Trophoblast cell (in vitro differentiated cells and primary cell): Measurements from ENCODE around the gene TTC16.
A peak's percentile ranks its signal among the peaks of the same experiment; 100 is the strongest.

Experiments used
- DNase-seq, 2 donors: peaks; one replicate each; pipeline ENCODE4 v3.0.0-alpha.2; 2016
- H2AFZ ChIP-seq: 2 replicates; pipeline ENCODE4 v1.6.1; 2013; ENCODE audit warnings: low read length, moderate library complexity, mild to moderate bottlenecking; ENCODE audit not compliant: insufficient read depth, poor library complexity
- H2AK5ac ChIP-seq: 2 replicates; pipeline ENCODE4 v1.6.1; 2013; ENCODE audit warnings: mild to moderate bottlenecking, low read length
- H2BK120ac ChIP-seq: 2 replicates; pipeline ENCODE4 v1.6.1; 2013; ENCODE audit warnings: low read length, mild to moderate bottlenecking, moderate library complexity; ENCODE audit not compliant: insufficient read depth, poor library complexity
- H2BK12ac ChIP-seq: 2 replicates; pipeline ENCODE4 v1.6.1; 2013; ENCODE audit warnings: mild to moderate bottlenecking, low read length, moderate library complexity
- H2BK5ac ChIP-seq: 2 replicates; pipeline ENCODE4 v1.6.1; 2013; ENCODE audit warnings: low read length, low read depth, moderate library complexity, mild to moderate bottlenecking; ENCODE audit not compliant: poor library complexity
- H3K14ac ChIP-seq: 2 replicates; pipeline ENCODE4 v1.6.1; 2013; ENCODE audit warnings: mild to moderate bottlenecking, low read length
- H3K18ac ChIP-seq: 2 replicates; pipeline ENCODE4 v1.6.1; 2013; ENCODE audit warnings: mild to moderate bottlenecking, low read length
- H3K23ac ChIP-seq: 2 replicates; pipeline ENCODE4 v1.6.1; 2013; ENCODE audit warnings: low read length
- H3K27ac ChIP-seq: 2 replicates; pipeline ENCODE4 v1.5.1; 2013; ENCODE audit warnings: low read depth, mild to moderate bottlenecking, inconsistent platforms, low read length, moderate library complexity
- H3K27me3 ChIP-seq: 2 replicates; pipeline ENCODE4 v1.6.1; 2013; ENCODE audit warnings: inconsistent platforms, mild to moderate bottlenecking, low read length, moderate library complexity; ENCODE audit not compliant: insufficient read depth
- H3K36me3 ChIP-seq, 2 experiments: 1 replicate in 1 of 2; 2 replicates in 1 of 2; pipeline ENCODE4 v1.6.1; 2013; ENCODE audit warnings: low read length in 2 of 2, mild to moderate bottlenecking in 2 of 2, moderate library complexity in 1 of 2; ENCODE audit not compliant: insufficient read depth in 2 of 2, control insufficient read depth in 1 of 2
- H3K4ac ChIP-seq: 2 replicates; pipeline ENCODE4 v1.6.1; 2013; ENCODE audit warnings: low read depth, mild to moderate bottlenecking, low read length, moderate library complexity
- H3K4me1 ChIP-seq, 2 experiments: 1 replicate in 1 of 2; 2 replicates in 1 of 2; pipeline ENCODE4 v1.6.1; 2013; ENCODE audit warnings: low read length in 2 of 2, mild to moderate bottlenecking in 2 of 2, moderate library complexity in 1 of 2; ENCODE audit not compliant: insufficient read depth in 2 of 2, control insufficient read depth in 1 of 2
- H3K4me2 ChIP-seq: 2 replicates; pipeline ENCODE4 v1.6.1; 2013; ENCODE audit warnings: inconsistent platforms, mild to moderate bottlenecking, low read length, moderate library complexity
- H3K4me3 ChIP-seq: 2 replicates; pipeline ENCODE4 v1.5.1; 2013; ENCODE audit warnings: mild to moderate bottlenecking, low read depth, low read length, inconsistent platforms
- H3K79me1 ChIP-seq: one replicate; pipeline ENCODE4 v1.6.1; 2013; ENCODE audit warnings: low read length
- H3K79me2 ChIP-seq: 2 replicates; pipeline ENCODE4 v1.6.1; 2013; ENCODE audit warnings: low read length, mild to moderate bottlenecking; ENCODE audit not compliant: control insufficient read depth, insufficient read depth, poor library complexity
- H3K9ac ChIP-seq: 2 replicates; pipeline ENCODE4 v1.6.1; 2013; ENCODE audit warnings: mild to moderate bottlenecking, low read length
- H3K9me3 ChIP-seq: 2 replicates; pipeline ENCODE4 v1.6.1; 2013; ENCODE audit warnings: low read depth, mild to moderate bottlenecking, control low read depth, inconsistent platforms, low read length; ENCODE audit not compliant: insufficient read depth
- H4K12ac ChIP-seq: 2 replicates; pipeline ENCODE4 v1.6.1; 2013; ENCODE audit warnings: low read depth, mild to moderate bottlenecking, low read length, moderate library complexity
- H4K8ac ChIP-seq: 2 replicates; pipeline ENCODE4 v1.6.1; 2013; ENCODE audit warnings: low read depth, mild to moderate bottlenecking, low read length, moderate library complexity
- H4K91ac ChIP-seq: one replicate; pipeline ENCODE4 v1.6.1; 2013; ENCODE audit warnings: low read depth, mild to moderate bottlenecking, low read length, moderate library complexity
- WGBS: extraction: QIAGEN DNeasy Blood & Tissue Kit; methylation state at CpG from one replicate; pipeline ENCODE4 v1.1.7; 2013; ENCODE audit warnings: missing lambda C conversion rate; ENCODE audit not compliant: insufficient read length, insufficient coverage; ENCODE audit errors: extremely low coverage; 5-methylcytosine and 5-hydroxymethylcytosine counted together

The TTC16 gene

GRCh38 chr9:127733614-127734013, 17.7 kb downstream of the TTC16 start:
- no peaks in the 10 kb centered on the region for H3K27me3 ChIP-seq
- H3K36me3 ChIP-seq, result no peaks in the 10 kb centered on the region
- no peak overlapping the region for H2AK5ac ChIP-seq
- WGBS, result no CpG with 5 or more reads among the region's 2 CpGs
- peaks cover 2% of the 10 kb centered on the region for H3K79me2 ChIP-seq
- H2BK120ac ChIP-seq, result no peak overlapping the region
- no peak overlapping the region for H3K9ac ChIP-seq
- no peak for DNase-seq
- no peak overlapping the region for H3K27ac ChIP-seq
- no peaks in the 10 kb centered on the region for H3K9me3 ChIP-seq
- H2BK5ac ChIP-seq, result no peak overlapping the region
- no peak overlapping the region for H4K12ac ChIP-seq
- H3K23ac ChIP-seq, result no peak overlapping the region
- no peak overlapping the region for H3K4me2 ChIP-seq
- H4K8ac ChIP-seq, result no peak overlapping the region
- H4K91ac ChIP-seq, result no peak overlapping the region
- H3K18ac ChIP-seq, result no peak overlapping the region
- H3K4me3 ChIP-seq, result no peak overlapping the region
- H3K4me1 ChIP-seq, result peaks cover 4 to 5% of the 10 kb centered on the region in 2 experiments
- peaks cover 6% of the 10 kb centered on the region for H3K79me1 ChIP-seq
- no peak overlapping the region for H3K14ac ChIP-seq
- no peak overlapping the region for H3K4ac ChIP-seq
- H2BK12ac ChIP-seq, result no peak overlapping the region
- H2AFZ ChIP-seq, result no peak overlapping the region

DNA sequence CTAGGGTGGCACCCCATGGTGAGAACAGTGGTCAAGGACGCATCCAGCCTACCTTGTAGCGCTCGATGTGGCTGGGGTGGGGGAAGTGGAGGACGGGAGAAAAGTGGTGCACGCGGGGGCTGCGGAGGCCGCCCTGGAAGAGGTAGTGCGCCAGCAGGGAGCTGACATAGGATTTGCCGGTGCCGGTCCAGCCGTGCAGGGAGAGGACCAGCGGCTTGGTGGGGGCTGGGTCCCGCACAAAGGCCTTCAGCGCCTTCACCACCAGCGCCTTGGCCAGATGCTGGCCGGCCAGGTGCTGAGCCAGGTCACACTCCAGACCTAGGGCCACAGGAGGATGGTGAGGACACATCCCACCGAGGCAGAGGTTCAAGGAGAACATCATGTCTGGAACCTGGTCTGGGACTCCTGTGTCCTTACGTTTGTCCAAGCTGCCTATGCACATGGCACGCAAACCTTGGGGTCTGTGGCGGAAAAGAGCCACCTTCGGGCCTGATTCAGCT, 18.4 kb downstream of the TTC16 start:
- H3K79me2 ChIP-seq, result peaks cover 2% of the 10 kb centered on the region
- no peaks in the 10 kb centered on the region for H3K36me3 ChIP-seq
- H2BK120ac ChIP-seq, result no peak overlapping the region
- H3K23ac ChIP-seq, result no peak overlapping the region
- WGBS, result no CpG with 5 or more reads among the region's 22 CpGs
- H3K4me2 ChIP-seq, result peak overlapping the region; percentile 86
- H3K9me3 ChIP-seq, result no peaks in the 10 kb centered on the region
- peak overlapping the region; percentile 78 for H4K12ac ChIP-seq
- peaks cover 4 to 5% of the 10 kb centered on the region in 2 experiments for H3K4me1 ChIP-seq
- no peak overlapping the region for H3K9ac ChIP-seq
- DNase-seq, result no peak
- no peak overlapping the region for H3K18ac ChIP-seq
- no peak overlapping the region for H2BK5ac ChIP-seq
- H2BK12ac ChIP-seq, result peak overlapping the region; percentile 79
- H3K79me1 ChIP-seq, result peaks cover 6% of the 10 kb centered on the region
- peak overlapping the region; percentile 1 for H4K8ac ChIP-seq
- H3K4ac ChIP-seq, result no peak overlapping the region
- H3K27me3 ChIP-seq, result no peaks in the 10 kb centered on the region
- no peak overlapping the region for H3K4me3 ChIP-seq
- H2AK5ac ChIP-seq, result peak overlapping the region; percentile 55
- peak overlapping the region; percentile 53 for H2AFZ ChIP-seq
- no peak overlapping the region for H3K27ac ChIP-seq
- peak overlapping the region; percentile 19 for H3K14ac ChIP-seq
- H4K91ac ChIP-seq, result no peak overlapping the region

- Histone ChIP-seq H3K9ac (peak within 1 kb of the TSS; percentile 82), H2BK12ac (peak within 1 kb of the TSS; percentile 79), H3K79me1 (peaks cover 6% of the 10 kb centered on the region), H3K4ac (peak within 1 kb of the TSS; percentile 49), H2AK5ac (peak within 1 kb of the TSS; percentile 55), H4K12ac (peak within 1 kb of the TSS; percentile 78), H3K4me2 (peak within 1 kb of the TSS; percentile 86), H3K14ac (peak within 1 kb of the TSS; percentile 90), H3K4me1 (peaks cover 4 to 5% of the 10 kb centered on the region in 2 experiments), H4K91ac (peak within 1 kb of the TSS; percentile 94), H3K23ac (no peak within 1 kb of the TSS), H2BK120ac (peak within 1 kb of the TSS; percentile 82), H3K4me3 (peak within 1 kb of the TSS; percentile 87), H3K9me3 (no peaks in the 10 kb centered on the region), H3K18ac (peak within 1 kb of the TSS; percentile 82), H3K79me2 (peaks cover 2% of the 10 kb centered on the region), H3K27me3 (no peaks in the 10 kb centered on the region), H3K36me3 (no peaks in the 10 kb centered on the region), H4K8ac (peak within 1 kb of the TSS; percentile 90), H2AFZ (peak within 1 kb of the TSS; percentile 92), H2BK5ac (peak within 1 kb of the TSS; percentile 91), H3K27ac (peak within 1 kb of the TSS; percentile 74)
- no CpG with 5 or more reads among the region's 76 CpGs for WGBS
- DNase-seq, result peak; percentile 97 to 99
These were observed 19.1 kb downstream of the TTC16 start, which contains the start of gene TOR2A for GRCh38 chr9:127734747-127735529. TSS of gene TOR2A (minus strand) at chr9:127735294. CDS start at chr9:127735270, 24 bp downstream.

- Histone ChIP-seq H3K4me2 (no peak overlapping the region), H3K14ac (no peak overlapping the region), H3K18ac (no peak overlapping the region), H3K79me1 (peaks cover 6% of the 10 kb centered on the region), H3K4me3 (no peak overlapping the region), H3K23ac (no peak overlapping the region), H3K9ac (no peak overlapping the region), H3K79me2 (peaks cover 2% of the 10 kb centered on the region), H2BK5ac (no peak overlapping the region), H3K4me1 (peaks cover 5 to 6% of the 10 kb centered on the region in 2 experiments), H3K27me3 (no peaks in the 10 kb centered on the region), H3K36me3 (no peaks in the 10 kb centered on the region), H3K27ac (no peak overlapping the region), H2AK5ac (no peak overlapping the region), H4K12ac (no peak overlapping the region), H2AFZ (no peak overlapping the region), H2BK12ac (no peak overlapping the region), H4K91ac (no peak overlapping the region), H2BK120ac (no peak overlapping the region), H4K8ac (no peak overlapping the region), H3K4ac (no peak overlapping the region), H3K9me3 (no peaks in the 10 kb centered on the region)
- no CpG with 5 or more reads among the region's 15 CpGs for WGBS
- DNase-seq, result no peak
These were observed 19.8 kb downstream of the TTC16 start for GRCh38 chr9:127735530-127736185.
